K562 (cell line): ENCODE measurements around the gene ZNRF1. TPM values are rescaled to one million over a fixed set of nuclear protein-coding genes. Genes with fewer than 3 reads are reported as not detected.
A peak's percentile ranks its signal among the peaks of the same experiment; 100 is the strongest.

Source experiments
- KAT8 ChIP-seq: fragments of 450-650 bp; IDR thresholded peaks from 2 replicates; pipeline ENCODE4 v1.6.1; 2016; ENCODE audit warnings: low read depth, mild to moderate bottlenecking
- POLR2G ChIP-seq: fragments of 200-400 bp; formaldehyde crosslinking; IDR thresholded peaks from 2 replicates; pipeline ENCODE4 v1.6.1; 2017; ENCODE audit warnings: low read depth, mild to moderate bottlenecking, antibody characterized with exemption, low read length, moderate library complexity
- RBM22 ChIP-seq: fragments of 200-400 bp; formaldehyde crosslinking; IDR thresholded peaks from 2 replicates; pipeline ENCODE4 v1.6.1; 2018; ENCODE audit warnings: low read length, low read depth; ENCODE audit not compliant: poor library complexity, severe bottlenecking
- RBM25 ChIP-seq: fragments of 200-400 bp; formaldehyde crosslinking; IDR thresholded peaks from 2 replicates; pipeline ENCODE4 v1.6.1; 2018; ENCODE audit warnings: low read length, low read depth, moderate library complexity; ENCODE audit not compliant: severe bottlenecking
- TAL1 ChIP-seq: fragments of 450-650 bp; IDR thresholded peaks from 2 replicates; pipeline ENCODE4 v1.6.1; 2016; ENCODE audit warnings: mild to moderate bottlenecking
- TCF7 ChIP-seq: sonication (generic); IDR thresholded peaks from 2 replicates; pipeline ENCODE4 v1.6.1; 2016; ENCODE audit warnings: antibody characterized with exemption, borderline replicate concordance
- ZFP30 ChIP-seq: fragments of 250-450 bp; sonication (Bioruptor Pico); IDR thresholded peaks from 2 replicates; pipeline ENCODE4 v1.8.0; 2022; ENCODE audit warnings: moderate library complexity, mild to moderate bottlenecking, inconsistent platforms, borderline replicate concordance
- ZNF431 ChIP-seq: sonication (generic); formaldehyde crosslinking; IDR thresholded peaks from 2 replicates; pipeline ENCODE4 v1.8.0; 2022; ENCODE audit warnings: mild to moderate bottlenecking, missing genetic modification reagents
- ZNF583 ChIP-seq: fragments of 250-450 bp; sonication (Bioruptor Pico); IDR thresholded peaks from 2 replicates; pipeline ENCODE4 v1.4.0; 2020
- ZNF75A ChIP-seq: fragments of 450-650 bp; formaldehyde crosslinking; IDR thresholded peaks from 2 replicates; pipeline ENCODE4 v1.4.0; 2020; ENCODE audit warnings: mild to moderate bottlenecking
- polyA plus RNA-seq, 8 experiments: library from polyadenylated mRNA; depleted of rRNA in 4 of 8; stranded (reverse) in 5 of 8; unstranded in 3 of 8; fragments of >200 nt; fragmentation: Nextera tagmentation in 2 of 8; fragmentation: Illumina TruSeq in 1 of 8; extraction: Ambion mirVana in 2 of 8; extraction: Trizol in 1 of 8; gene quantifications; 2 replicates each; pipeline versions ENCODE4 v1.2.1 to v1.2.3, GENCODE V29; 2011 to 2014; ENCODE audit warnings: inconsistent platforms in 1 of 8, missing spikeins in 1 of 8
- total RNA-seq, 7 experiments: library from RNA; depleted of rRNA in 6 of 7; stranded (reverse); fragments of >200 nt in 6 of 7; fragmentation: Illumina TruSeq in 2 of 7; extraction: Trizol in 2 of 7; gene quantifications; 2 replicates each; pipeline versions ENCODE4 v1.2.1 to v1.2.3, GENCODE V29; 2011 to 2021; ENCODE audit warnings: low replicate concordance in 1 of 7
- TF ChIP-seq, protein P1 (sequence below): sonication (generic); formaldehyde crosslinking; IDR thresholded peaks from 2 replicates; pipeline ENCODE4 v1.8.0; 2022; ENCODE audit warnings: mild to moderate bottlenecking, missing genetic modification reagents
- TF ChIP-seq, protein P2 (sequence below), 2 experiments: fragments of 200-800 bp in 1 of 2; sonication (Bioruptor generic) in 1 of 2; sonication (generic) in 1 of 2; formaldehyde crosslinking in 1 of 2; IDR thresholded peaks in 1 of 2; conservative IDR thresholded peaks in 1 of 2; 2 replicates each; pipeline versions ENCODE4 v1.5.0 to v1.6.1; 2016 to 2020; ENCODE audit warnings: missing compliant biosample characterization in 1 of 2, missing genetic modification characterization in 1 of 2, missing genetic modification reagents in 1 of 2
- TF ChIP-seq, protein P3 (sequence below): sonication (generic); formaldehyde crosslinking; IDR thresholded peaks from 2 replicates; pipeline ENCODE4 v1.8.1; 2023; ENCODE audit warnings: mild to moderate bottlenecking, missing genetic modification reagents
- TF ChIP-seq, protein P4 (sequence below), 2 experiments: fragments of 450-650 bp; conservative IDR thresholded peaks; 2 replicates each; pipeline ENCODE4 v1.6.1; 2017; ENCODE audit warnings: mild to moderate bottlenecking in 2 of 2, moderate library complexity in 2 of 2
- TF ChIP-seq, protein P5 (sequence below): fragments of 200-400 bp; formaldehyde crosslinking; IDR thresholded peaks from 2 replicates; pipeline ENCODE4 v1.6.1; 2017; ENCODE audit warnings: mild to moderate bottlenecking, low read depth, low read length, moderate library complexity
- TF ChIP-seq, protein P6 (sequence below): IDR thresholded peaks from 2 replicates; pipeline ENCODE4 v1.6.1; 2012; ENCODE audit warnings: low read depth, low read length, improper control_type of control experiment, borderline replicate concordance

Gene ZNRF1
- total and polyA plus RNA-seq, 9 of the 15 experiments (the other 6 are each of a cell fraction or from before 2014, with no cell fraction given), result 9.5 to 37.7 (median 20.0) TPM

DNA sequence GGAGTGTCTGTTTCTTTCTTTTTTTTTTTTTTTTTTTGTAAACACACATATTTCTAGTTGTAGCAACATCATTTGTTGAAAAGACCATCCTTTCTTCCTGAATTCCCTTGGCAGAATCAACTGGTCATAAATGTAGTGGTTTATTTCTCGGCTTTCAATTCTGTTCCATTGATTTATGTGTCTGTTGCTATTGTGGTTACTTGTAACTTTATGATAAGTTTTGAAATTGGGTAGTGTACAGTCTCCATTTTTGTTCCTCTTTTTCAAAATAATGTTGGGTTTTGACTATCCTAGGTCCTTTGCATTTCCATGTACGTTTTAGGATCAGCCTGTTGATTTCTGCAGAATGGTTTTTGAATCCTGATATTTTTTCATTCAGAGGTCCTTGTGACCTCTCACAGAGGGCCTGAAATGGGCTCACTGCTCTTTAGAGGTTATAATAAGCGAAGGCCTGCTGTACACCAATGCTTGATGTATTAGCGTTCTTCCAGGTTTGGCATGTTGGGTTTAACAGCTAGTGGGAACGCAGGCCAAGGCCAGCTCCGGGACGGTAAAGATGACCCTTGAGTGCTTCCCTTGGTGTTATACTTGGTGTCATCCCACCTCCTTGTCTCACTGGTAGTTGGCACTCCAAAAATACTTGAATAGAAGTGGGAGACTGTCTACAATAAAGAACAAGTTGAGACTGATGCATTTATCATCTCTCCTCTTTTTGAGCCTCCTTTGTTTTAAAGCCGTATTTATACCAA, 43.8 kb downstream of the ZNRF1 start (continued):
- TF ChIP-seq RBM25 (no peak), TCF7 (no peak), RBM22 (no peak), ZNF75A (no peak), ZNF583 (no peak), TAL1 (peak; percentile 19), ZFP30 (CRISPR knock-in tag) (no peak), KAT8 (no peak), ZNF431 (no peak), POLR2G (no peak)
- TF ChIP-seq, protein P1, sequence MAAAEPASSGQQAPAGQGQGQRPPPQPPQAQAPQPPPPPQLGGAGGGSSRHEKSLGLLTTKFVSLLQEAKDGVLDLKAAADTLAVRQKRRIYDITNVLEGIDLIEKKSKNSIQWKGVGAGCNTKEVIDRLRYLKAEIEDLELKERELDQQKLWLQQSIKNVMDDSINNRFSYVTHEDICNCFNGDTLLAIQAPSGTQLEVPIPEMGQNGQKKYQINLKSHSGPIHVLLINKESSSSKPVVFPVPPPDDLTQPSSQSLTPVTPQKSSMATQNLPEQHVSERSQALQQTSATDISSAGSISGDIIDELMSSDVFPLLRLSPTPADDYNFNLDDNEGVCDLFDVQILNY, result no peak
- TF ChIP-seq, protein P2, sequence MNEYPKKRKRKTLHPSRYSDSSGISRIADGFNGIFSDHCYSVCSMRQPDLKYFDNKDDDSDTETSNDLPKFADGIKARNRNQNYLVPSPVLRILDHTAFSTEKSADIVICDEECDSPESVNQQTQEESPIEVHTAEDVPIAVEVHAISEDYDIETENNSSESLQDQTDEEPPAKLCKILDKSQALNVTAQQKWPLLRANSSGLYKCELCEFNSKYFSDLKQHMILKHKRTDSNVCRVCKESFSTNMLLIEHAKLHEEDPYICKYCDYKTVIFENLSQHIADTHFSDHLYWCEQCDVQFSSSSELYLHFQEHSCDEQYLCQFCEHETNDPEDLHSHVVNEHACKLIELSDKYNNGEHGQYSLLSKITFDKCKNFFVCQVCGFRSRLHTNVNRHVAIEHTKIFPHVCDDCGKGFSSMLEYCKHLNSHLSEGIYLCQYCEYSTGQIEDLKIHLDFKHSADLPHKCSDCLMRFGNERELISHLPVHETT (CRISPR knock-in tag; conservative IDR thresholded peaks at IDR 0.05 in 1 of 2, IDR thresholded peaks at IDR 0.05 in 1 of 2), result no peak
- TF ChIP-seq, protein P3, sequence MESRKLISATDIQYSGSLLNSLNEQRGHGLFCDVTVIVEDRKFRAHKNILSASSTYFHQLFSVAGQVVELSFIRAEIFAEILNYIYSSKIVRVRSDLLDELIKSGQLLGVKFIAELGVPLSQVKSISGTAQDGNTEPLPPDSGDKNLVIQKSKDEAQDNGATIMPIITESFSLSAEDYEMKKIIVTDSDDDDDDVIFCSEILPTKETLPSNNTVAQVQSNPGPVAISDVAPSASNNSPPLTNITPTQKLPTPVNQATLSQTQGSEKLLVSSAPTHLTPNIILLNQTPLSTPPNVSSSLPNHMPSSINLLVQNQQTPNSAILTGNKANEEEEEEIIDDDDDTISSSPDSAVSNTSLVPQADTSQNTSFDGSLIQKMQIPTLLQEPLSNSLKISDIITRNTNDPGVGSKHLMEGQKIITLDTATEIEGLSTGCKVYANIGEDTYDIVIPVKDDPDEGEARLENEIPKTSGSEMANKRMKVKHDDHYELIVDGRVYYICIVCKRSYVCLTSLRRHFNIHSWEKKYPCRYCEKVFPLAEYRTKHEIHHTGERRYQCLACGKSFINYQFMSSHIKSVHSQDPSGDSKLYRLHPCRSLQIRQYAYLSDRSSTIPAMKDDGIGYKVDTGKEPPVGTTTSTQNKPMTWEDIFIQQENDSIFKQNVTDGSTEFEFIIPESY (CRISPR knock-in tag), result no peak
- TF ChIP-seq, protein P4, sequence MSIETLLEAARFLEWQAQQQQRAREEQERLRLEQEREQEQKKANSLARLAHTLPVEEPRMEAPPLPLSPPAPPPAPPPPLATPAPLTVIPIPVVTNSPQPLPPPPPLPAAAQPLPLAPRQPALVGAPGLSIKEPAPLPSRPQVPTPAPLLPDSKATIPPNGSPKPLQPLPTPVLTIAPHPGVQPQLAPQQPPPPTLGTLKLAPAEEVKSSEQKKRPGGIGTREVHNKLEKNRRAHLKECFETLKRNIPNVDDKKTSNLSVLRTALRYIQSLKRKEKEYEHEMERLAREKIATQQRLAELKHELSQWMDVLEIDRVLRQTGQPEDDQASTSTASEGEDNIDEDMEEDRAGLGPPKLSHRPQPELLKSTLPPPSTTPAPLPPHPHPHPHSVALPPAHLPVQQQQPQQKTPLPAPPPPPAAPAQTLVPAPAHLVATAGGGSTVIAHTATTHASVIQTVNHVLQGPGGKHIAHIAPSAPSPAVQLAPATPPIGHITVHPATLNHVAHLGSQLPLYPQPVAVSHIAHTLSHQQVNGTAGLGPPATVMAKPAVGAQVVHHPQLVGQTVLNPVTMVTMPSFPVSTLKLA (conservative IDR thresholded peaks at IDR 0.05), result 0 out of 4 replicates have a peak, but pooled peaks of 1 of the 2 experiments have one; percentile 0
- TF ChIP-seq, protein P5, sequence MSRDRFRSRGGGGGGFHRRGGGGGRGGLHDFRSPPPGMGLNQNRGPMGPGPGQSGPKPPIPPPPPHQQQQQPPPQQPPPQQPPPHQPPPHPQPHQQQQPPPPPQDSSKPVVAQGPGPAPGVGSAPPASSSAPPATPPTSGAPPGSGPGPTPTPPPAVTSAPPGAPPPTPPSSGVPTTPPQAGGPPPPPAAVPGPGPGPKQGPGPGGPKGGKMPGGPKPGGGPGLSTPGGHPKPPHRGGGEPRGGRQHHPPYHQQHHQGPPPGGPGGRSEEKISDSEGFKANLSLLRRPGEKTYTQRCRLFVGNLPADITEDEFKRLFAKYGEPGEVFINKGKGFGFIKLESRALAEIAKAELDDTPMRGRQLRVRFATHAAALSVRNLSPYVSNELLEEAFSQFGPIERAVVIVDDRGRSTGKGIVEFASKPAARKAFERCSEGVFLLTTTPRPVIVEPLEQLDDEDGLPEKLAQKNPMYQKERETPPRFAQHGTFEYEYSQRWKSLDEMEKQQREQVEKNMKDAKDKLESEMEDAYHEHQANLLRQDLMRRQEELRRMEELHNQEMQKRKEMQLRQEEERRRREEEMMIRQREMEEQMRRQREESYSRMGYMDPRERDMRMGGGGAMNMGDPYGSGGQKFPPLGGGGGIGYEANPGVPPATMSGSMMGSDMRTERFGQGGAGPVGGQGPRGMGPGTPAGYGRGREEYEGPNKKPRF, result no peak
- TF ChIP-seq, protein P6, sequence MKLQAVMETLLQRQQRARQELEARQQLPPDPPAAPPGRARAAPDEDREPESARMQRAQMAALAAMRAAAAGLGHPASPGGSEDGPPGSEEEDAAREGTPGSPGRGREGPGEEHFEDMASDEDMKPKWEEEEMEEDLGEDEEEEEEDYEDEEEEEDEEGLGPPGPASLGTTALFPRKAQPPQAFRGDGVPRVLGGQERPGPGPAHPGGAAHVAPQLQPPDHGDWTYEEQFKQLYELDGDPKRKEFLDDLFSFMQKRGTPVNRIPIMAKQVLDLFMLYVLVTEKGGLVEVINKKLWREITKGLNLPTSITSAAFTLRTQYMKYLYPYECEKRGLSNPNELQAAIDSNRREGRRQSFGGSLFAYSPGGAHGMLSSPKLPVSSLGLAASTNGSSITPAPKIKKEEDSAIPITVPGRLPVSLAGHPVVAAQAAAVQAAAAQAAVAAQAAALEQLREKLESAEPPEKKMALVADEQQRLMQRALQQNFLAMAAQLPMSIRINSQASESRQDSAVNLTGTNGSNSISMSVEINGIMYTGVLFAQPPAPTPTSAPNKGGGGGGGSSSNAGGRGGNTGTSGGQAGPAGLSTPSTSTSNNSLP, result no peak
